Measurements from ENCODE around the gene NDUFA6. TPM values are rescaled to one million over a fixed set of nuclear protein-coding genes. Genes with fewer than 3 reads are reported as not detected.

NDUFA6 gene
- total and polyA plus RNA-seq, 2 experiments from 2014 or later: 56.3 to 180 TPM

DNA sequence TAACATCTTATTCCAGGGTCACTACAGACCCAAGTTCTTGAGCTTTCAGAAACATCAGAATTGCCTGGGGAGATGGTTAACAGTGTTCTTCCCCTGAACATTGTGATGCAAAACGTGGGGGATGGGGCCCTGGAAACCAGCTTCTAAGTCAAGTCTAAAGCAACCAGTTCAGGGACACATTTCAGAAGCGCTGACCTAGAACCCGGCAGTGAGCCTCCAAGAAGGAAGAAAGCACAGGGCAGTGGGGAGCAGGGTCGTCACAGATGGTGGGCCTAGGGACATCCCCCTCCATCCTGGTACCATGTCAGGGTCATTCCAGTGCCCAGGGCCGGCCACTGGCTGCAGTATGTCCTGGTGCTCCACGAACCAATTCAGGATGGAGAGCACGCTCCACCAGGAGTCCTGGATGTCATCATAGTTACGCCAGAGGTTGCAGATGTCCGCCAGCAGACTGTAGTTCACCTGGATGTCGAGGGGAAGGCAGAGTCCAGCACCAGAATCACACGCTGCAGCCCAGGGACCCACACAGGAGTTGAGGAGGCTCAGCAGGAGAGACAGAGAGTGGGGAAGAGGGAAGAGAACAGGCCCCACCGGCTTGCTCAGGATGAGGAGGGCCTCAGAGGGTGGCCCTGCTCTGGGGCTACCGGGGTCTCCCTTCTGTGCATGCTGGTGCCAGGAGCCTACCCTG, 25.0 kb downstream of the NDUFA6 start:
- Histone ChIP-seq H3K79me2 (ENCODE audit: insufficient read depth) (no peaks in the 10 kb centered on the region; the same call in 1 of the 2 replicates), H3K9me2 (ENCODE audit: insufficient read depth) (no peaks in the 10 kb centered on the region), H3K27me3 (replicated peaks; ENCODE audit: insufficient read depth) (no peaks in the 10 kb centered on the region), H3K4me1 (ENCODE audit: insufficient read depth) (peaks cover 7% of the 10 kb centered on the region), H3K36me3 (ENCODE audit: low read depth) (no peaks in the 10 kb centered on the region), H2AFZ (no peak overlapping the region), H3K27ac (no peak overlapping the region), H3K9ac (no peak overlapping the region), H3K4me3 (no peak overlapping the region), H3F3A (ENCODE audit: insufficient read depth) (no peaks in the 10 kb centered on the region), H3K4me2 (ENCODE audit: unreplicated experiment) (no peak overlapping the region), H3K9me3 (ENCODE audit: low read depth) (no peaks in the 10 kb centered on the region), H4K20me1 (ENCODE audit: insufficient read depth) (no peaks in the 10 kb centered on the region)
- no peak for DNase-seq
- in situ Hi-C loops (cut with MboI): no loop called here
- no peak for TF ChIP-seq EZH2phosphoT487 (IDR thresholded peaks at IDR 0.05; ENCODE audit: insufficient read depth, low read depth)
- TF ChIP-seq EZH2 (IDR thresholded peaks at IDR 0.05; ENCODE audit: insufficient read depth, poor library complexity, severe bottlenecking): no peak
- 85 to 91% methylated on average over 13 of the region's 13 CpGs for WGBS, 2 experiments (ENCODE audit: low coverage in 1 of 2, low lambda C conversion rate in 2 of 2, missing lambda C conversion rate in 2 of 2)

- Histone ChIP-seq H3K27me3 (replicated peaks; ENCODE audit: insufficient read depth) (no peaks in the 10 kb centered on the region), H3F3A (ENCODE audit: insufficient read depth) (no peaks in the 10 kb centered on the region), H3K9me2 (ENCODE audit: insufficient read depth) (no peaks in the 10 kb centered on the region), H3K4me1 (ENCODE audit: insufficient read depth) (peaks cover 2% of the 10 kb centered on the region), H3K4me2 (ENCODE audit: unreplicated experiment) (no peak overlapping the region), H3K79me2 (ENCODE audit: insufficient read depth) (no peaks in the 10 kb centered on the region; the same call in 1 of the 2 replicates), H3K9me3 (ENCODE audit: low read depth) (no peaks in the 10 kb centered on the region), H2AFZ (no peak overlapping the region), H3K4me3 (no peak overlapping the region), H4K20me1 (ENCODE audit: insufficient read depth) (no peaks in the 10 kb centered on the region), H3K36me3 (ENCODE audit: low read depth) (no peaks in the 10 kb centered on the region), H3K9ac (no peak overlapping the region), H3K27ac (no peak overlapping the region)
- TF ChIP-seq EZH2phosphoT487 (IDR thresholded peaks at IDR 0.05; ENCODE audit: insufficient read depth, low read depth) (no peak), EZH2 (IDR thresholded peaks at IDR 0.05; ENCODE audit: insufficient read depth, poor library complexity, severe bottlenecking) (no peak)
- WGBS, 2 experiments (ENCODE audit: low coverage in 1 of 2, low lambda C conversion rate in 2 of 2, missing lambda C conversion rate in 2 of 2): 100% methylated on average over 1 of the region's 1 CpG
- in situ Hi-C loops (cut with MboI): no loop called here
- no peak for DNase-seq
Measured at GRCh38 chr22:42064629-42065028, 25.9 kb downstream of the NDUFA6 start.

DNA sequence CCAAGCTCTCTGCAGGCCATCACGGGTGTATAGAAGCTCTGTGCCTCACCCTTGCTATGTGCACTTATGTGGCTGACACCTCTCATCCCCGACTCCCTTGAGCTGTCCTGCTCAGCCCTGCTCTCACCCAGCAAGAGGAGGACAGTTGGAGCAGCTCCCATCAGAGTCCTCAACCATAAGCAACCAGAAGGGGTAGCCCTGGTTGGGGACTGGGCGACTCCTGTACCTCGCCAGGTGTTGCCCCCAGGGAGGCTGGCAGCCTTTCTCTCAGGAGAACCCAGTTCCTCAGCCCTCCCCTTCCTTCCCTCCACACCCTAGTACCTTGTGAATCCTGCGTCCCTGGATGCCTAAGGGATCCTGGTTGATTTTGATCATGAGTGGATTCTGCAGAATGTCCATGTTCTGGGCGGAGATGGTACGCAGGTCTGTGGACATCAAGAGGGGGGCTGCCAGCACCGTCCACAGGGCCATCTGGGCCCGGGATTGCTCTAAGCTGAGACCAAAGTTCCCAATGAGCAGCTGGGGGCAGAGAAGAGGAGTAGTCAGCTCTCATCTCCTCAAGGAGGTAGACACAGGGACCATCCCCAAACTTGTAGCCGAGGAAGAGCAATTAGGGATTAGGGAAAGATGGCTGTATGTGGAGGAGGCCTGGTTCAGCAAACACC, 27.9 kb downstream of the NDUFA6 start:
- TF ChIP-seq EZH2 (IDR thresholded peaks at IDR 0.05; ENCODE audit: insufficient read depth, poor library complexity, severe bottlenecking) (no peak), EZH2phosphoT487 (IDR thresholded peaks at IDR 0.05; ENCODE audit: insufficient read depth, low read depth) (no peak)
- in situ Hi-C loops (cut with MboI): no loop called here
- Histone ChIP-seq H3K27me3 (replicated peaks; ENCODE audit: insufficient read depth) (no peaks in the 10 kb centered on the region), H3K27ac (no peak overlapping the region), H4K20me1 (ENCODE audit: insufficient read depth) (no peaks in the 10 kb centered on the region), H3K4me1 (ENCODE audit: insufficient read depth) (no peaks in the 10 kb centered on the region), H3K4me3 (no peak overlapping the region), H3K4me2 (ENCODE audit: unreplicated experiment) (no peak overlapping the region), H3F3A (ENCODE audit: insufficient read depth) (no peaks in the 10 kb centered on the region), H3K9me3 (ENCODE audit: low read depth) (no peaks in the 10 kb centered on the region), H3K9me2 (ENCODE audit: insufficient read depth) (no peaks in the 10 kb centered on the region), H3K36me3 (ENCODE audit: low read depth) (no peaks in the 10 kb centered on the region), H3K9ac (no peak overlapping the region), H3K79me2 (ENCODE audit: insufficient read depth) (no peaks in the 10 kb centered on the region), H2AFZ (no peak overlapping the region)
- no peak for DNase-seq
- 92 to 95% methylated on average over 10 of the region's 10 CpGs for WGBS, 2 experiments (ENCODE audit: low coverage in 1 of 2, low lambda C conversion rate in 2 of 2, missing lambda C conversion rate in 2 of 2)

- Histone ChIP-seq H3K79me2 (ENCODE audit: insufficient read depth) (no peaks in the 10 kb centered on the region), H3K27me3 (replicated peaks; ENCODE audit: insufficient read depth) (no peaks in the 10 kb centered on the region), H3K9me2 (ENCODE audit: insufficient read depth) (no peaks in the 10 kb centered on the region), H3K4me3 (no peak overlapping the region), H2AFZ (no peak overlapping the region), H3K9me3 (ENCODE audit: low read depth) (peaks cover 4% of the 10 kb centered on the region), H3K27ac (no peak overlapping the region), H3K4me2 (ENCODE audit: unreplicated experiment) (no peak overlapping the region), H3K9ac (no peak overlapping the region), H3F3A (ENCODE audit: insufficient read depth) (no peaks in the 10 kb centered on the region), H4K20me1 (ENCODE audit: insufficient read depth) (no peaks in the 10 kb centered on the region), H3K4me1 (ENCODE audit: insufficient read depth) (no peaks in the 10 kb centered on the region), H3K36me3 (ENCODE audit: low read depth) (no peaks in the 10 kb centered on the region)
- no peak for DNase-seq
- in situ Hi-C loops (cut with MboI): no loop called here
- TF ChIP-seq EZH2phosphoT487 (IDR thresholded peaks at IDR 0.05; ENCODE audit: insufficient read depth, low read depth) (no peak), EZH2 (IDR thresholded peaks at IDR 0.05; ENCODE audit: insufficient read depth, poor library complexity, severe bottlenecking) (no peak)
- 94 to 96% methylated on average over 7 of the region's 7 CpGs for WGBS, 2 experiments (ENCODE audit: low coverage in 1 of 2, low lambda C conversion rate in 2 of 2, missing lambda C conversion rate in 2 of 2)
Measured at GRCh38 chr22:42061041-42061440, 29.5 kb downstream of the NDUFA6 start.

Measured in GM23248 (cell line).